ENCODE results near the gene DAPL1.

DAPL1 gene

DNA sequence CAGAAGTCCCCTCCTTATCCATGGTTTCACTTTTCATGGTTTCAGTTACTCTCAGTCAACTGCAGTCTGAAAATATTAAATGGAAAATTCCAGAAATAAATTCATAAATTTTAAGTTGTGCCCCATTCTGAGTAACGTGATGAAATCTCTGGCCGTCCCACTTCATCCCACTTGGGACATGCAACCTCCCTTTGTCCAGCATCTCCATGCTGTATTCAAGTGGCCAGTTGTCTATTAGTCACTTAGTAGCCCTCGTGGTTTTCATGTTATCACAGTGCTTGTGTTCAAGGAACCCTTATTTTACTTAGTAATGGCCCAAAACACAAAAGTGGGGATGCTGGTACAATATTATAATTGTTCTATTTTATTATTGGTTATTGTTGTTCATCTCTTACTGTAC, 18.0 kb upstream of the DAPL1 start:
- no peak for DNase-seq (ENCODE audit: low read depth in 3 of 3)

DNA sequence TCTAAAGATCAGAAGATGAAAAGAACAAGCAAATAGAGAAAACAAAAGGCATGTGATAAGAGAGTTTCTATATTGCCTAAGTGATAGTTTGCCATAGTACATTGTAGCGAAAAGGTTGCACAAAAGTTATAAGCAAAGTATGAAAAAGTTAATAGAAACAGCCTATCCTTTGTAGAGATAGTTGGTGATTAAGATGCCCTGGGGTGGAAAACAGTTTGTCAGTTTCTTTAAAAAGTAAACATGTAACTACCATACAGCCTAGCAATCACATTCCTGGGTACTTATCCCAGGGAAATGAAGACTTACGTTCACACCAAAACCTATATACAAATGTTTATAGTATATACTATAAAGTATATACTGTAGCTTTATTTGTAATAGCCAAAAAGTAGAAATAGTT, 16.9 kb upstream of the DAPL1 start:
- no peak for DNase-seq (ENCODE audit: low read depth in 3 of 3)

DNA sequence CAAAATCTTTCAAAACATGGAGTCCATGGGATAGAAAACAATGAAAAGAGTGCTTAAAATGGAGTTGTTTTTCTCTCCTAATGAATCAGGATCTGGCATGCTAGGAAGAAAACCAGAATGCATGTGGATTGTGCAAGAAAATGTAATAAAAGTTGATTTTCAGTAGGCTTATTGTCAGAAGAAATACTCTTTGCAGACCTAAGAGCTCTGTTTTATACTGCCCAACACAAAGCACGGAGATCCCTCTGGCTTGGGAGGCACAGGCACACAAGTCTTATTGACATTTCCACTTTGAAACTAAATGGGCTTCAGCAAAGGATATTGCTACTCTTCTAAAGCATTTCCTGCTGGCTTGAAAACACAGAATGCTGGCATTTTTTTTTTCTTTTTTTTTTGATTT, 15.5 kb upstream of the DAPL1 start:
- no peak for DNase-seq (ENCODE audit: low read depth in 3 of 3)

DNA sequence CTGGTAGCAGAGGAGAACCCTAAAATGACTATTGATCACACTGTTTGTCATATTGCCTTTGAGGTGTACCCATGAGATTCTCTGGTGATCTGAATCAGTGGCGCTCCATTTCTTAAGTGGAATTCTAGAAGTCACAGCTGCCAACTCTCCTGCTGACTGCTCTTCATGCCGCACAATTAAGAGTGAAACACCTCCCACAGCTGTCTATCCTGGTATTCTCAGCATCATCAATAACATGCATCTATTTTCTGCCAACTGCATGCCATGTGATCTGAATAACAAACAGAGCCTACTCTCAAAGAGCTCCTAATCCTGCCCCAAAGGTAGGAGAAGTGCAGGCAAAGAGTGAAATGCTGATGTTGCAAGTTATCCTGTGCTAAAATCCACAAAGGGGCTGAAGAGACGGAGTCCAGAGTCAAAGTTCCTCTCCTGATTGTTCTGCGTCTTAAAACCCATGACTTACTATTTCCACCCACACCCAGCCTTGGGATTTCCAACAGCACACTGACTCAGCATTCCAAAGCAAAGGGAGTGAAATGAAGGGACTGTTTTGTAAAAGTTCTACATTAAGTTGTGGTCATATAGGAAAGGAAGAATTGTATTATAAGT, 13.7 kb upstream of the DAPL1 start:
- DNase-seq (ENCODE audit: low read depth in 3 of 3), result no peak

DNA sequence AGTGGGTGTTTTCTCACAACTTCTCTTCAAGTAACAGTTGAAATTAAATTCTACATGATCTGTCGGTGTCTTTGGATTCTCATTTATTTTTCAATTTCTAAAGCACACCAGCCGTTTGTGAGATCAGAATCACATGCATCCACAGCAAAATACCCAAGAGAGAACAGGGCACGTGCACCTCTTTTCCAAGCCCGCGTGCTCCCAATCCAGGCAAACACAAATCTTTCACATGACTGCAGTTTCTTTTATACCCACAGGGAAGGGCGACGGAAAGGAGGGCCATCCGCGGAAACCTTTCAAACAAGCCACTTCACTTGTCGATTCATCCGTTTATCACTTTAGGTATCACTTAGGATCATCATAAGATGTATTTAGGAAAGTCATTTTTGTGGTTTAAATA, 13.0 kb upstream of the DAPL1 start:
- no peak for DNase-seq (ENCODE audit: low read depth in 3 of 3)

DNA sequence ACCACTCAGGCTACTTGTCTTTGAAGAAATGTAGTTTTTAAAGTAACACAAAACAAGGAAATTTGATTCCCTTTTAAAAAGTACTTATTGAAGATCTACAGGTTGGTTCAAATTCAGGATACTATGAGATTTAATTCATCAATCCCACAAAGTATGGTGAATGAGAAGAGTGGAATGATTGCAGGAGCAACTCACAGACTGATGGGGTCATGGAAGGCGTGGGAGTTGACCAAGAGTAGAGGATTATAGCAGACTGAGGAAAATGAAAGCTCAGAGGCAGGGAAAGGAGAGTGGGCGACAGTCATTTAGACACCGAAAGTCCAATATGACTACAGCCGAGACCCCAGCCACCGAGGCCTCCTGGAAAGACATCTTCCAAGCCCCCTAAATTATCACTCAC, 12.5 kb upstream of the DAPL1 start:
- no peak for DNase-seq (ENCODE audit: low read depth in 3 of 3)

DNA sequence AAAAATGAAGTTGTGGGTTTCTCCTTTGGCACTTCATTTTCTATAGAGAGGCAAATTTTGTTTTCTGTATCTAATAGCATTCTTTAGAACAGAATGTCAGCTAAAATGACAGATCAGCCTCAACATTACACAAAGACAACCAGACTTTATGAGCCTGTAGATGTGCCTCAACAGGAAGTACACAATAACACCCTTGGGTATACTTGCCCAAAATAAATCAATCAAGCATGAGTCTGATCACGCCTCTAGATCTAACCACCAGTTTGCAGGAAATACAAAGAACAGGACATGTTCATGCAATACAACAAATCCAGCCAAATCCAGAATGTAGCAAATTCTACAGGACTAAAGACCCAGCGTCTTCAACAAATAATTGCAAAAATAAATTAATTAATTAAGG, 11.2 kb upstream of the DAPL1 start:
- DNase-seq (ENCODE audit: low read depth in 3 of 3), result no peak

DNA sequence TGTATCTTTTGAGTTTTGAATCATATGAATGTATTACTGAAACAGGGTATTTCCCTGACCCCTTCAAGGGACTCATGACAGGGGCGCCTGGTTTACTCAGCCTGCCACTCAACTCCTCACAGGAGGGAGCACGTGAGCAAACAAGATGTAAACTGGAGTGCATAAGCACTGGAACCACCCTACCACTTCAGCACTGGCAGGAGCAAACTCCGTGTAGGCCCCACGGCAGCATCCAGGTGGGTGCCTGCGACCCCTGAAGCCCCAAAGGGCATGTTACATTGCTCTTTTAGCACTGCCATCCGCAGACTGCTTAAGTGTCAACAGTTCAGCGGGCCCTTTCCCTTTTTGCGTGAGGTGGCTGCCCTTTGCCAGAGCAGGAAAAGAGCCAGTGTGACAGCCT, 8.2 kb upstream of the DAPL1 start:
- no peak for DNase-seq (ENCODE audit: low read depth in 3 of 3)

DNA sequence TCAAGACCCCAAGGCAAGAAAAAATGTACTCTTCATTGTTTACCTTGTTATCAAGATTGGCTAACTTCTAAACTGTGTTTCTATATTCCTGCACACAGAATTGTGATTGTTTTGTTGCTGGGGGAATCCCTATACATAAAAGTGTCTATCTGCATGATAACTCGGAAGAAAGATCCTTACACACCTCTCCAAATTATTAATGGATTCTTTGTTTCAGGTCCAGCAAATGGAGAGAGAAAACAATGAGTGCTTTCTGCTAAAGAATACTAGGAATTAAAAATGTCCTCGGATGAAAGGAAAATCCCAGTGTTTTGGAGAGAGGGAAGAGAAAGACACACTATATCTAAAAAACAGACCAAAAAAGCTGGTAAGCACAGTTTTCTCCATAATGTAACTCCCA, 6.2 kb upstream of the DAPL1 start:
- no peak for DNase-seq (ENCODE audit: low read depth in 3 of 3)

DNA sequence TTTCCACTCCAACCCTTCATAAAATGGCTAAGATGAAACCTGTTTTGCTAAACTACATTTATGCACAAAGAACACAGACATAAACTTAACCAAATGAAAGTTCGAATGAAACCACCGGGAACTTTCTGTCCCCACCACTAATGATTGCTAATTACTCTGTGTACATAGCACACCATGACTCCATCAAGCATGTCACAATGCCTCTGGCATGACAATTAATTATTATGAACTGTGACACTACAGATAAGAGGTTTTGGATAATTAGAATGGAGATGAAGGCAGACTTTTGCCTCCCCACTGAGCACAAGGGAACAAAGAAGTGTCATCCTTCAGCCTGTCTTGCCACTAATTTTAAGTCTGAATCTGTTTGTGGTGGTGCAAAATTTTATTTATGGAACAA, 1.5 kb downstream of the DAPL1 start:
- no peak for DNase-seq (ENCODE audit: low read depth in 3 of 3)

DNA sequence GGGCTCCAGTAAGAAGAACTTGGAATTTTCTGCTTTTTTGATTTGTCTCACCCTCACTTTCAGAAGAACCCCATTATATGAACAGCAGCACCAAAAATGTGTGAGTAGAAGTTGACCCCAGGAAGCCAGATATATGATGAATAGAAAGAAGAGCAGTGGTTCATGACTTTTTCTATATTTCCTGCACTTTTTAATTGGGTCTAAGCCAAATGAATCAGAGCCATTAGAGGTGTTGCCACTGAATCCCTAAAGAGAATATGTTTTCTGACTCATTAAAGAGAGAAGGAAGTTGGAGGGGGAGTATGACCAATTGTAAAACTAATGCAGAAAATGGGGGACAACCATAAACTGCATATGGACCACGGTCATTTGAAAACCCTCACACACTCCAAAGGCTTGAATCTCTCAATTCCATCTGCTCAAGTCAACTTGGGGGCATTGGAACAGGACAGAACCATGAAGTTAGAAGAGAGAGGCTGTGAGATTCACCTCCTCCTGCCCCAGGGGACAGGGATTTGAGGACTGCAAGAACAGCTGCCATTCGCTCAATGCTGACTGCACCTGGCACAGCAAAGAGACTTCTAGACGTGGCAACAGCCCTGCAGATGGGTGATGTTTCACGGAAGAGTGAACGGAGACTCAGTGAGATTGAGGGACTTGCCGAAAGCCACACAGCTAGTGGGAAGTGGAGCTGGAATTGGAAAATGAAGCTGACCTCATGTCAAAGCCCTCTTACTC, 3.0 kb downstream of the DAPL1 start:
- no peak for DNase-seq (ENCODE audit: low read depth in 3 of 3)

DNA sequence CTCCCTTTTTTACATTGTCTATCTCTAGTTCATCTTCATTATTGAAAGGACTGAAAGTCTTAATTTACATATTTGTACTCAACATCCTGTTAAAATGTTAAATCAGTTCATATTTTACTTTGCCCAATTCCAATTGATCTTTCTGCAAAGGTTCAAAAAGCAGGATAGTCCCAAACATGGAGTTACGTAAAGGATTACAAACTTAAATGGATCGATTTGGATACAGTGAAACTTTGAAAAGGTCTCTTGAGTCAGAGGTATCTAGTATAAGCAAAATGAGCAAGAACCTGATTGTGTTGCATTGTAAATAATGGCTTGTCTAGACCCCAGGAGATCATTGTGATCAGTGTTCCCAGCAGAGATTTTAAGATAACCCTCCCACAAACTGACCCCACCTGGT, 4.1 kb downstream of the DAPL1 start:
- DNase-seq (ENCODE audit: low read depth in 3 of 3), result no peak

DNA sequence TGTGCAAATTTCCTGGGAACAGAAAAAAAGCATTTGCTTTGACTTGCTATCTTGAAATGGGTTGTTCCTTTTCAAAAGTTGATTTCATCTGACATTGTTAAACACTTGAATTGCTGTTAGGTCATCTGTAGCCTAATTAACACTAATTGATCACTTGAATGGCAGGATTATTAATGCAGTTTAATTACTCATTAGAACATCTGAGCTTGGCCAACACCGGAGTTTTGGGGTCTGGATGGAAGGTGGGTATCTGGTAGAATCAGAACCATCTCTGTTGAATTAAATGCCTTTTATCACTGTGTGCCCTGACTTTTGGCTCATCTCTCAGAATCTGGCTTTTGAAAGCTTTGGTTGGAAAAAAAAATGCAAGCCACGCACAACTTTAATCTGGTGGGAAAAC, 8.4 kb downstream of the DAPL1 start:
- DNase-seq (ENCODE audit: low read depth in 3 of 3), result no peak

DNA sequence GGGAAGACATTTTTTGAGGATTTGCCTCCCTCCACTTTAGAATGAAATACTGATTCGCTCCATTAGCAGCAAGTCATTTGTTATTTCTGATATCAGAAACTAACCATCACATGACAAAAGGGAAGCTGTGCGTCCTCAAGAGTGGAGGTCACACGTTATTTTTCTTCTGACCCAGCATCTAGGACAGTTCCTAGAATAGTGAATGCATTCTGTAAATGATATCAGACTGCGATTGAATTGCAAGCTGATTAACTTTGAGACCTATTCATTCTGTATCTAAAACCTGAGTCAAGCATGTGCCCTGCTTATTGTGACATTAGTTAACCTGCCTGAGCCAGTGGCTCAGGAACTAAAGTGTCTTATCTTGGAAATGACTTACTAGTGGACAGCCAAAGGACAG, 10.1 kb downstream of the DAPL1 start:
- DNase-seq (ENCODE audit: low read depth in 3 of 3), result no peak

DNA sequence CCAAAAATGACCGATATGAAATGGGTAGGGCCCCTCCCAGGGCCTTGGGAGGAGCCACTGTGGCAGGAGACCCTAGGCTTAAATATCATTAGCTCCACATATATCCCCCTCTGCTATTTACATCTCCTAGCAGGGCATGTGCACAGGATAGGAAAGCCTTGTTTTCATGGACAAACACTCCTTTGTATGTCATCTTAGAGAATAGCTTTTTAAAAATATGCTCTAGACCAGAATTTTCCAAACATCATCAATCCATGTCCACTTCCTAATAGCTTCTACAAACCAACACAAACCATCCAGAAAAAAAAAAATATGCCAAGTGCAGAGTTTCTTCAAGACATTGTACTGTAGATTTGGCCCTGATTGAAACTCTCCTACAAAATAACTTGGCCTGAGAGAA, 10.8 kb downstream of the DAPL1 start:
- no peak for DNase-seq (ENCODE audit: low read depth in 3 of 3)

DNA sequence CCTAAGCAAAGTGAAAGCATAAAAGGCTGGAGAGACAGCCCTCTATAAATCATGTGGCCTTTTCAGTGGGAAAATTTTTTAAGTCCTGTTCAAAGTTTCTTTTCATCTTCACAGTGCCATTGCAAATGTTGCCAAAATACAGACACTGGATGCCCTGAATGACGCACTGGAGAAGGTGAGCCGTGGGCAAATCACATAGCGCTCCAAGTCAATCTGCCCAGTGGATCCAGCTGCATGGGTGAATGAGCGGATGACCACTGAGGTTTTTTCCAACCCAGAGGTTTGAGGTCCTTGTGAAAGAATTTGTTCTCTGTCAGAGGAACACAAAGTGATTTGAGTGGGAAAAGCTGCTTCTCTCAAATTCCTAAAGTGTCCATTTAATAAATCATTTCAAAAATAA, 11.8 kb downstream of the DAPL1 start:
- DNase-seq (ENCODE audit: low read depth in 3 of 3), result no peak

DNA sequence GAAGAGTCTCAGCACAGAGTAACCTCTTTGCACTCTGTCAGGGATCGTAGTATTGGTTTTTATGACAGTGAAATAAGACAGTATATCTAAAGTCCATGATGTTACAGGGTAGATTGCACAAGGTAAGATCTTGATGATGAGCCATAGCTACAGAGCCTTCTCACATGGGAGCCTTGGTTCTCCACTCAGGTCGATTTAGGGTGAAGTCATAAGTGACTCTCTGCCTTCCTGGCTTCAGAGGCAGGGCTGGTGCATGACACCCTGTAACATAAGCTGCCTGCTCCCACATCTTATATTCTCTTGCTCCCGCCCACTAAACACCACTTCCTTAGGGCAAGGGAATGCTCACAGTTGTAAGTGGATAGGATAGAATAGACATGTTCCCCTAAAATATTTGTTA, 13.3 kb downstream of the DAPL1 start:
- no peak for DNase-seq (ENCODE audit: low read depth in 3 of 3)

DNA sequence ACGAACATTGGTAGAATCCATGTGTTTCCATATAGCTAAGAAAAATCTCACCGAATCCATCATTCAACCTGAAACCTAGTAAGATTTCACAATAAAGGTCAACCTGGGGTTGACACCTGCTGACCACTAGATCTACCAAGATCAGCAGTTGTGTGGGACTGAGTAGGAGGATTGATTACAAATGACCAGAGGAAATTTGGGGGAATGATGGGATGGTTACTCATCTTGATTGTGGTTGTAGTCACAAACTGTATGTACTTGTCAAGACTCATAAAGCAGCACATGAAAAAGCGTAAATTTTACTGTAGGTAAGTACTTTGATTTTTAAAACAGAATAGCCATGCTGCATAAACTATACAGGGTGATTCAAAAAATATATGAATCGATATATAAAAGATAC, 14.7 kb downstream of the DAPL1 start:
- DNase-seq (ENCODE audit: low read depth in 3 of 3), result no peak

DNA sequence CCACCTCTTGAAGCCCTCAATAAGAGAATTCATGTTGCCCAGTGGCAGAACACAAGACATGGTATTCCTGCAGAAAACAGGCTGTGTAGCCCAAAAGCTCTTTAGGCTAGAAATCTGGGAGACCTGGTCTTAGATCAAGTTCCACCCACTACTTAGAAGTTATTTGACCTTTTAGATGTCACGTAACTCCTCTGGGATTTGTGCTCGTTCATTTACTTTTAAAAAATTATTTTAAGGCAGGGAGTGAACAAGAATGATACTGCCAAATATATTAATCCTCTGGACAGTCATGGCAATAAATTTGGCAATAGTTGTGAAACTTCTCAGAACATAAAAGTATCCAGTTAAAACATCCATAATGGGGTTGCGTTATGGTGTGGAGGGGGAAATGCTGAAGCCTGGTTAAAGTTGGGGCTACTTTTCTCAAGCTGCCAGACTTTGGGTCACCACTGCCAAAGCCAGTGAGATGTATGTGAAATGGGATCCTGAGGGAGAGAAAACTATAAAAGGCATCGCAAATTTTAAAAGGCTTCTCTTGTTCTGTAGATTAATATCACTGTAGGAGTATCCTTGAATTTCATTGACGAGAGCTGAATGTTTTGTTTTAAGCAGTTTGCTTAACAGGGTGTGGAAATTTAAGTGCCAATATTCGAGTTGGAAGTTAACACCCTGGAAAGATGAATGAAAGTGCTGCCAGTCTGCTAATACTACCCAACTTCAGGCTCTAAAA, 15.8 kb downstream of the DAPL1 start:
- no peak for DNase-seq (ENCODE audit: low read depth in 3 of 3)

DNA sequence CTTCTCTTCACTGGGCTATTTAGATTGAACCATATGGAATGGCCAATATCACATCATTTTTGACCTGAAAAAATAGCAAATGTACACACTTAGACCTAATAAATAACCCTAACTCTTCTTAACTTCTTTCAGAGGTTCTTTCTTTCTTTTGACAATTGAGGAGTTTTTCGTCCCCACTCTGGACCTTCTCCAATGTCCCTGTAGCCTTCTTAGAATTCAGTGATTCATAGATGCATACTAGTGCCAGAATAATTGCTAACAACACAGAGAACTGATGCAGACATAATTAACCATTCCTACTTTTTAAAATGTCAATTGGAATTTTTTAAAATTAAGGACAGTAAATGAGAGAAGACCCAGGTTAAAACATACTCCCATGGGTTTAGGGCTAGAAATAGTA, 20.0 kb downstream of the DAPL1 start:
- no peak for DNase-seq (ENCODE audit: low read depth in 3 of 3)

DNA sequence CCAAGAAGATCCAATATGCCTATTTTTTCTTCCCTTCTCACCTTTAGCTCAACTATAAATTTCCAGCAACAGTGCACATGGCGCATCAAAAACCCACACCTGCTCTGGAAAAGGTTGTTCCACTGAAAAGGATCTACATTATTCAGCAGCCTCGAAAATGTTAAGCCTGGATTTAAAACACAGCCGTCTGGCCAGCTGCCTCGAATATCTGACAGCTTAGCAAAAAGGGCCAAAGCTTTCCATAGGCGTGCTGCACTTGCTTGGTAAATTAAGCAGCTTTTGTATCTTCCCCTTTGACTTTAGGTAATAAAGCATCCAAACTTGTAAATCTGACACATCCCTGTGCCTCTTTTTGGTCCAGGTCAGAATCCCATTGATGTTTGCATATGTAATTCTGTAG, 20.5 kb downstream of the DAPL1 start:
- DNase-seq (ENCODE audit: low read depth in 3 of 3), result no peak

DNA sequence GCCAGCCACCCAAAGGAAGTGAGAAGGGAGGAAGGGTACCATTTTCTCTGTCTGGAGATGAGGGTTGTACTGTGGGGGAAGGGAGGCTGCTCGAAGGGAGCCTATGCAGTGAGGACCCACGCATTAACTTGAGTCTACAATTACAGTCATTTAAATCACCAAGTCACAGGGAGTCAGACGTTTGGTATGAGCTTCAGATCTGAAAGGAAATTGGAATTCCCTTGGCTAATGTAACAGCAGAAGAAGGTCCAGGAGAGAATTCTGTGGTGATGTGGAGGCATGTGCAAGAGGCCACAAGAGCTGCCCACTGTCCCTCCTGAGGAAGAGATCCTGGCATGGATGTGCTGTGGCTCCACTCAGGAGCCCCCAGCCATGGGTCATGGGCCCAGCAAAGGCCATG, 22.5 kb downstream of the DAPL1 start:
- DNase-seq (ENCODE audit: low read depth in 3 of 3), result no peak

DNA sequence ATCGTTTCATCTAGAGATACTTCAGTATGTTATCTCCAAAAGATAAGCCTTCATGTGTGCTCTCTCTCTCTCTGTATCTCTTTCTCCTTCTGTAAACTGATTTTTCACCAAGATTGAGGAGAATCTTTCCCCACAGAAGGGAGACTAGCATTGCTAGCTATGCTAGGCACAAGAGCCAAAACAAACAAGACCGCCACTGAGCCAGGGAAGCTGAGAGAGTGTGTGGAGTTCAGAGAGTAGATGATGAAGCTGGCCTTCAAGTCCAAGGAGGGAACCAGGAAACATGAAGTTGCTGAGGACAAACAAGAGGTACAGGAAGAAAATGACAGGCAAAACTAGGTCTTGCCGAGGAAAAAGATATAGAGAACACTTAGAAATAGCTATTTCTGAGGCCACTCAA, 23.4 kb downstream of the DAPL1 start:
- no peak for DNase-seq (ENCODE audit: low read depth in 3 of 3)
